ENCODE data around the gene LSM14A.

- TF ChIP-seq CTCF (IDR thresholded peaks at IDR 0.05; ENCODE audit: insufficient read depth, low read length, poor library complexity, severe bottlenecking) (no peak), EZH2phosphoT487 (conservative IDR thresholded peaks at IDR 0.05; ENCODE audit: low read length) (no peak)
These were observed 45.3 kb upstream of the LSM14A start for GRCh38 chr19:34126966-34127365.

Measured in SU-DHL-6 (cell line).